DMS79 (cell line): ENCODE results near the gene SLC24A4.

Experiments used
- DNase-seq: peaks from one replicate; lab custom pipeline; 2025; lab: John Stamatoyannopoulos, UW

Gene SLC24A4, protein sequence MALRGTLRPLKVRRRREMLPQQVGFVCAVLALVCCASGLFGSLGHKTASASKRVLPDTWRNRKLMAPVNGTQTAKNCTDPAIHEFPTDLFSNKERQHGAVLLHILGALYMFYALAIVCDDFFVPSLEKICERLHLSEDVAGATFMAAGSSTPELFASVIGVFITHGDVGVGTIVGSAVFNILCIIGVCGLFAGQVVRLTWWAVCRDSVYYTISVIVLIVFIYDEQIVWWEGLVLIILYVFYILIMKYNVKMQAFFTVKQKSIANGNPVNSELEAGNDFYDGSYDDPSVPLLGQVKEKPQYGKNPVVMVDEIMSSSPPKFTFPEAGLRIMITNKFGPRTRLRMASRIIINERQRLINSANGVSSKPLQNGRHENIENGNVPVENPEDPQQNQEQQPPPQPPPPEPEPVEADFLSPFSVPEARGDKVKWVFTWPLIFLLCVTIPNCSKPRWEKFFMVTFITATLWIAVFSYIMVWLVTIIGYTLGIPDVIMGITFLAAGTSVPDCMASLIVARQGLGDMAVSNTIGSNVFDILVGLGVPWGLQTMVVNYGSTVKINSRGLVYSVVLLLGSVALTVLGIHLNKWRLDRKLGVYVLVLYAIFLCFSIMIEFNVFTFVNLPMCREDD

DNA sequence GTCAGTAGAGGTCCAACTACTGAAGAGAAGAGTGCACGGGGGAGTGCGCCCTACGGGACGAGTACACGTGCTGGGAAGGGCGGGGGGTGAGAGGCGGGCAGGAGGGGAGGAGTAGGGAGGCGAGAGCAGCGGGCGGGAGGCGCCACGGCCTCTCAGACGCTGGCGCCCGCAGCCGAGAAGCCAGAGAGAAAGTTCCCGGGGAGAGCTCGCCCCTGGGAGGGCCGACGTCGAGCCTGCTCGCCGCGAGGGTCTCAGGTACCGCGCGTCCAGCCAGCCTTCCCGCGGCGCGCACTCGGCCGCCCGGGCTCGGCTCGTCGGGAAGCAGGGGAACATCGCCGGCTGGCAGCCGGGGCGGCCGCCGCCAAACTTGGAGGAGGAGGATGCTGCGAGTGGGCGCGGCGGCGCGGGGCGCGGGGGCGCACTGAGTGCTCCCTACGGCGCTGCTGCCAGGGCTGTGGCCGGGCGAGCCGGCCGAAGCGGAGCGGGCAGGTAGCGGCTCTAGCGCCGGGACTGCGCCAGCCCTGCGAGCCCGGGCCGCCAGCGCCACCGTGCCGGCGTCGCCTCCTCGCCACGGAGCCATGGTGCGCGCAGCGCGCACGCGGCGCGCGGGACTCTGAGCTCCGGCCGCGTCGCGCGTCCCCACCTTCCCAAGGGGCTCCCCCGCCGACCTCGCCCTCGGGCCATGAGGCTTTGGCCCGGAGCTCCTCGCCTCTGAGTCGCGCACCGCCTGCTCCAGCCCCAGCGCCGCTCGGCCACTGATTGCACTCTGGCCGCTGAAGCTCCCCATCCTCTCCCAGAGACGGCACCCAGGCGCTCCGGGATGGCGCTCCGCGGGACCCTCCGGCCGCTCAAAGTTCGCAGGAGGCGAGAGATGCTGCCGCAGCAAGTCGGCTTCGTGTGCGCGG is at the start of gene SLC24A4:
Gene SLC24A4 (plus strand): TSS at position 155 of the 905 bp plus-strand sequence. CDS start 666 bp downstream, at position 821.
- no peak for DNase-seq

DNA sequence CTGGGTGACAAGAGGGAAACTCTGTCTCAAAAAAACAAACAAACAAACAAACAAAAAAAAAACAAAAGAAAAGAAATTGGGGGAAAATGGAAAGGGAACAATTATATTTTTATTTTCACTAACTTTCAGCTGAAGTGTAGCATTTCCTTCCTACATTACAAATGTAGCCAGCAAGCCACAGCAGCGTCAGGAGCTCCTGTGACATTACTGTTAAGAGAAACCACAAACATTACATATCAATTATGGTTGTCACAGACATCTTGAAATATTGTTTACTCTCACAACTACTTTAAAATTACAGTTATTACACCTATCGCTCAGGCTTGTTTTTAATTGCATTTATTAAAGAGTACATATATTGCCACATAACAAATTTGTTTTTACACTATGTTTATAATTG is 49.8 kb upstream of the SLC24A4 start:
- DNase-seq: no peak

DNA sequence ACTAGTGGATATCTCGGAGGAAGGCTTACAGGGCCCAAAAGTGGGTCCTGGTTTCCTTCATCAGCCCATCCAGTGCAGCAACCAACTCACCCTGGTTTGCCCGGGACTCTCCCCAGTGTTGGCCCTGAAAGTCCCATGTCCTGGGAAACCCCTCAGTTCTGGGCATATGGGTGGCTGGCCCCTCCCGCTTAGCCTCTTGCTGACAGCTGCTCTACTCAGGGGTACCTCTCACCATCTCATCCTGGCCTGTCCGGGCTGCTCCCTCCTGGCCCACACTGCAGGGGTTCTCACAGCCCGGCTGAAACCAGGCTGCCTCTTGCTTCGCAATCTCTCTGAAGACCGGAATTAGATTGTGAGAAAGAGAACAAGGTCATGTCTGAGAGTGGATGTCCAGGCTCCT is 48.9 kb upstream of the SLC24A4 start:
- no peak for DNase-seq

DNA sequence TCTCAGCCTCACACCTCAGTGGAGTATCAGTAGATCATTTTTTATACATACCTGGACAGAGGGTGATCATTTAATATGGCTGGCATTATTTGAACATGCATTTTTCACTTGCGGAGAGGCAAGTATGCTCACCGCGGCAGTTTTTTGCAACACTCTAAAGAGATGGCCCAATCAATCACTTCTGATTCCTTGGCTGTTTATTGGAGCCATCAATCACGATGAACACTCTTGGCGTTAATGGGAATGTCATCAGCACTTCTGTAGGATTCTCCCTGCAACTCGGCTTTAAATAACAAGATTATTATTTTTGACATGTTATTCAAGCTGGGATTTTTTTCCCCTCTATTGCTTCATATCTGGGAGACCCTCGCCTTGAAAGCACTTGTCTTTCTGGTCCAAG is 46.9 kb upstream of the SLC24A4 start:
- DNase-seq: no peak

DNA sequence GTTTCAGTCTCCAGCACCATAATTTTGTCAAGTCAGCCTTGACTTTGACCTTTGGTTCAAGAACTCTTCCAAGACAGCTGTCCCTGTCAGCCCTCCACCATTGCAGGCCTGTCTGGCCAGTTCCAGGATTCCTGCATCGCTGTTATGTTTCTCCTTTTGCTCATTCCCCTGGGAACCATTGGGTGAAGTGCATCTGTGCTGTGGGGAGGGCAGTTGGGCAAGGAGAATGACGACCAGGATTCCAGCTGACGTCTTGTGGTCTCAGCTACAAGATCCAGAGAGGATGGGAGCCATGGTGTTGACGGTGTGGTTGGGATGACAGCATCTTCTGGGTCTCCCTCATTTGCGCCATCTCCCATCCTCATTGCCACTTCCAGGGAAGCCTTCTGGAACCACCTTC is 45.9 kb upstream of the SLC24A4 start:
- DNase-seq: no peak

DNA sequence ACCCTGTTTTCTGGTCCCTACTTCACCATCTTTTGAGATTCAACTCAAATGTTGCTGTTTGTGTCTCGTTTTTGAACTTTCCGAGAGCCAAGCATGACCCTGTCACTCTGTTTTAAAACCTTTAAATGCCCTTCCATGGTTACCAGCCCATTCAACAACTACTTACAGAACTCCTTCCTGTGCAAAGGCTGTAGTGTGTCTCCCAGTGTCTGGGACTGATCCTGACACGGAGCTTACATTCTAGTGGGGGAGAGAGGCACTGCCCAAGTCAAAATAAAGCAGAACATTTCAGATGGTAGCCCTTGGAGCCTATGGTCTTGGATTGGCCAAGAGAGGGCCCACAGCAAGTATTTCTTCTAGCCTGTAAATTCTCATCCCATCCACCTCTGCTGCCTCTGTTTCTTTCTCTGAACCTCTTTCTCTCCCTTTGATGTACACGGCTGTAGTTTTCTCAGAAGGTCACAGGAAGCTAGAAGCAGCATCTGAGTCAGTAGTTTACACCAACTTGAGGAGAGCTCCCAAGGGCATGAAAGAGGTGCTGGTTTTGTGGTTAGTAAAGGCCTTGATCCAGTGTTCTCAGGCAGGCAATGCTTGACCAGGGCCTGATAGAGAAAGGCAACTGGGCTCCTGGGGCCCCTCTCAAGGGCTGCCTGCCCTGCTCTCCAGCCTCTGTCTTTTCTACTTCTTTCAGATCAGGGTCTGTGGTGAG is 42.3 kb upstream of the SLC24A4 start:
- no peak for DNase-seq

DNA sequence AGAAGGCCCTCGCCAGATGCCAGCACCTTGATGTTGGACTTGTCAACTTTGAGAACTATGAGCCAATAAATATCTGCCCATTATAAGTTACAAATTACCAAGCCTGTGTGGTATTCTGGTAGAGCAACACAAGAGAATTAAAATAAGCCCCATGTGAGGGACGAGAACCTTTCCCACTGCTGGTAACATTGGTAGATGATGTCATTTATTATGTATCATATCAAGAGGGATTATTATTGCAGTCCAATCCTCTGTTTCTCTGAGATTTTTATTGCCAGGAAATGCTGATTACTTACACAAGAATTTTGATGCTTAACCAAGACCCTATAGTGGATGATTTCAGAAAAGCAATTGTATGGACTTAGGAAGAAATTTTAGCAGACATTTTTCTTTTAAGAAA is 40.3 kb upstream of the SLC24A4 start:
- DNase-seq: no peak

DNA sequence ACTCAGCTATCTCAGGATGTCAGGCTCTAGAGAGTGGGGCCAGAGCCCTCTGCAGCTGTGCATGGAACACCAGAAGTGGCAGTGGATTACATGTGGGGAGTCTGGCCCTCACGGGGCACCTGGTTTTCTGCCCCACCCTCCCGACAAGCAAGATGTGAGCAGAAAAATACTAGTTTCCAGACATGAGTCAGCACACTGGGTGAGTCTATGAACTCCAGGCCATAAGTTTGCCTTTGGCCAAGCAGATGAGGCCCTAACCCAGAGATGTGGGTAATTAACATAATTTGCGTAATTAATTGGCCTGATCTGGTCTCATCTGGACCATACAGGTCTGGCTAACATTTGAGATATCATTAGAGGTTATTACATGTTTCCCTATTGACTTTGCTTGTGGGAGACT is 37.7 kb upstream of the SLC24A4 start:
- no peak for DNase-seq

DNA sequence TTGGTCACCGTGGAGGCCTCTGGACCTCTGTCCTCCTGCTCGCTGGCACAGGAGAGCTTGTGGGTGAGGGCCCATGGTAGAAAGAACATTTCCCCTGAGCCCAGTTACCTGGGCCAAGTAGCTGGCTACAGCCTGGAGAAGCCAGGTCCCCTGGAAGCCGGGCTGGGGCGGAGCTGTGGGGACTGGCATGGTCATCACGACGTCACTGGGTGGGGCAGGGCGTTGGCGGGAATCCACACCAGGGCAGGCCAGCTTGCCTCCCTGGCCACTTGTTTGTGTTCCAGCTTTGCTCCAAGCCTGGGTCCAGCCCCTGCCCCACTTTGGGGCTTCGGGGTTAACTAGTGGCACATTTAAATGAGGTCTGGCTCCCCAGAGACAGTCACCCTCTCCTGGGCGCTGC is 35.0 kb upstream of the SLC24A4 start:
- no peak for DNase-seq

DNA sequence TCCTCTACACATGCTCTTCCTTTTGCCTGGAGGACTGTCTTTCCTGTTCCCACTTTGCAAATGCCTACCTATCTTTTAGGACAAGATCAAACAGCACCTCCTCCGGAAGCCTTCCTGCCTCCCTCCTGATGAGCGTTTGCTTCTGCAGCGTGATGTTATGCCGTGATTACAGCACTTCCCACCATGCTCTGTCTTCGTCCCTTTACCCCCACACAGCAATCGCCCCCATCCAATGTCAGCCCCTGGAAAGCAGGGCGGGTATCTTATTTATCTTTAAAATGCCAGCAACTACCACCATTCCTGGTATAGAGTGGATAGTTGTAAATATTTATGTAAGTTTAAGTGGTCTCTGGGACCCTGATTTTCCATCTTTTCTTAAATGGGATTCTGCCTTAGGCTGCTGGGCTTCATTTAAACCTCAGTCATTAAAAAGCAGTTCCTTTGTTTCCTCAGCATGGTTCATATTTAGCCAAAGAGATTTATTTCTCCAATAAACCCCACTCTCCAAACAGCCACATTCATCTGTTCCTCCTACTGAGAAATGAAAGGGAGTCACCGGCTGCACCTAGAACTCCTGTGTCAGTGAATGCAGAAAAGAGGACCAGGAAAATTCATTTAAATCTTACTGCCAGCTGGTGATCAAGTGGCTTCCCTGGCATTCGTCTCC is 33.8 kb upstream of the SLC24A4 start:
- no peak for DNase-seq

DNA sequence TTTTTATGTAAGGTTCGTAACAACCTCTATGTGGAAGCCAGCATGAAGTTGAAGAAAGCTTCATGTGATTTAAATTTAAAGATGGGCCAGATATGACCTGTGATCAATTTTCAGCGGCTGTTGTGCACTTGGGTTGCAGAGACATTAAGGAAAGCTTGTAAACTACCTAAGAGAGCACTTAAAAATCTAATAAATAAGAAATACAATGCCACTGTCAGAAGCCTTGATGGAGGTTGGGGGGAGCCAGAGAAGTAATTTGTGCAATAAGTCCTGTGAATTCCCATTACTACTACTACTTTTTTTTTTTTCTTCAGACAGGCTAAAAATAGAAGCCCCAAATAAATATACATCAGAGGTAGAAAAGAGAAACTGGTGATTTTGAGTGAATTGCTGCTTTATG is 30.3 kb upstream of the SLC24A4 start:
- no peak for DNase-seq

DNA sequence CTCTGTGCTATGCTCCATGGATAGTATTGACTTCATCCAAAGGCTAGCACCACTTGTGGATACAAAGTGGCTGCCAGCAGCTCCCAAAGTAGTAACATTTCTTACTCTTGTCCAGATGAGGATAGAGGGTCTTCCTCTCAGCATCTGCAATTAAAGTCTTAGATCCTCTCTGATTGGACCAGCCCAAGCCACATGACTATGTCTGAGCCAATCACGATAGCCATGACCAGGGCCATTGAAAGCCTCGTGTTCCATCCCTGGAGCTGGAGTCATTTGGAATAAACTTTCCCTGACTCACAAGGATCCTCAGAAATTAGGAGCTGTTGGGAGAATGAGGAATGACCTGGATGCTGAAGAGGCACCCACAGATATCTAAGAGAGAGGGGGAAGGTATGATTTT is 28.5 kb upstream of the SLC24A4 start:
- DNase-seq: no peak

DNA sequence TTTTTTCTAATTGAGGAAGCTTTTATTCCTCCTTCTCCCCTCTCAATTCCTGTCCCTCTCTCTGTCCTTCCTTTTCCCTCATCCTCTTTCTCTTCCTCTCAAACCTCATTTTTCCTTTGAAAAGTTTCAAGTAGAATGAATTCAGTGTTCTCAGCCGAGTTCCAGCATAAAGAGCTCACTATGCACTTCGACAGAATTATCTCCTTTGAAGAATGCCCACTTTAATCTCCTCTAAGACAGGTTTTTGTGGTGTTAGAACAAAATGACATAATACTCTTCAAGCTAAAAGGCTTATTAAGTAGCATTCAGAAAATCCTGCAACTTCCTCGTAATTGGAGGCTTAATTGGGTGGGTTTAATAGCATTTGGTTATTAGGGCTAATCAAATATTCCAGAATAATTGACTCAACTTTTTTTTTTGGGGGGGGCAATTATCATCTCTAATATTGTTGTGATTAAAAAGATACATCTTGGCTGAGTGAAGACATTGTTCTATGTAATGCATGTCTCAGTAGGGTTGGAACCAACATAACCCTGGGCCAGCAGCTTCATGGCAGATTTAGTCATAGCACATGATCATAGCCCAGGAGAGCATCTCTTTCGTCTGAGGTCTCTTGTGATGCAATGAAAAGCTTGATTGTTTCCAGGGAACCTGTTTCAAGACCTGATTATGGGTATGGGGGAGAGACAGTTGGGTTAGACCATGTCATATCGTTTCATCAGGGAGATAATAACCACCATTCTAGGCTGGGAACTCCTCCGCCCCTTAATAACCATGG is 25.0 kb upstream of the SLC24A4 start:
- no peak for DNase-seq

DNA sequence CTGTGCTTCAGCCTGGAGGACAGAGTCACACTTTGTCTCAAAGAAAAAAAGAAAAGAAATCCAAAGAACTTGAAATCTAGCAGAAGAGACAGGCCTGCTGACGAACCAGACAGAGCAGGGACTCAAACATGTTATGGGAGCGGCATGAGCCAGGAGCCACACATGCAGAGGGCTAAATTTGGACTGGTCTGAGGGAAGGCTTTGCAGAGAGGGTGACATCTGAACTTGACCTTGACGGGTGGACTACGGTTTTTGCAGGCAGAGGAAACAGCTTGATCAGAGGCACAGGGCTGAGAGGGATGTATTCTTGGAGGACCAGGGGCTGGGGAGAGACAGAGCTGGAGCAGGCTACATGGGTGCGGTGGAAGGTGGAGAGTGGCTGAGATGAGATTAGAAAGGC is 20.5 kb upstream of the SLC24A4 start:
- no peak for DNase-seq

DNA sequence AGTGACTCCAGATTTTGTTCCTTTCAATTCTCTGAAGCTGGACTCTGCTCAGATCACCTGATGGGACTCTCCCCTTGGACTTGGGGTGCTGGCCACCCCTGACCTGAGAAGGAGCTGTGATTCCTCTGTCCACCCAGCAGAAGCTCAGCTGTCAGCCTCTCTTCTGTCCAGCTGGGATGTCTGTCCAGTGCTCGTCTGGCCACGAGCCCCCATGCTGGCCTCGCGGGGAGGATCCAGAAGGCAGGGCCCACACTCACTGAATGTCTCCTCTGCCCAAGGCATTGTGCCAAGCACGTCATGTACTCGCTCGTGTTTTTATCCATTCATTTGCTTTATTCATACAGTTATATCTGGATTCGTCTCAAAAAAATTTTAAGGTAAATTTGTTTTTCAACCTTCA is 14.2 kb upstream of the SLC24A4 start:
- DNase-seq: no peak

DNA sequence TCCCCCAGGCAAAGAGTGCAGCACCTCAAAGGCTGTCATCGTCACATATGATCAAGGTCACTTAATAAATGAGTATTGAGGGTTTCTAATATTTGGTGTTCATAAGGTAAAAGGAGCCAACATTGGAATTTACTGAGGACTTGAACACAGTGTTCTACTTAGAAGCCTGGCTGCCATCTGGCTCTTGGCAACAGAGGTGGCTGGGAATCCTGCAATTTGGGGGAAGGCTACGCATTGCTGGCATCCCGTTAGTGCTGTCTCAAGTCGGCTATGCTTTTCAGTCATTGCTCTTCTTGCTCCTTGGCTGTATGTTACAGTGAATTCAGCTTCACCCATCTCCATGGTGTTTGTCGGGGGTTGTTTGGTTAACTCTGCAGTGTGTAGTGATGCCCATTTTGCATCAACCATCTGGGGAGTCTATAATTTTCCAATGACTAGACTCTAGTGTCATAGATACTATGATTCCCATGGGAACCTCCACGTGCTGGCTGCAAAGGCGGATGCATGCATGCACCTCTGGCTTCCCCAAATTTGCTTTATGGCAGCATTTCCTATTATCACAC is 12.9 kb upstream of the SLC24A4 start:
- DNase-seq: no peak

DNA sequence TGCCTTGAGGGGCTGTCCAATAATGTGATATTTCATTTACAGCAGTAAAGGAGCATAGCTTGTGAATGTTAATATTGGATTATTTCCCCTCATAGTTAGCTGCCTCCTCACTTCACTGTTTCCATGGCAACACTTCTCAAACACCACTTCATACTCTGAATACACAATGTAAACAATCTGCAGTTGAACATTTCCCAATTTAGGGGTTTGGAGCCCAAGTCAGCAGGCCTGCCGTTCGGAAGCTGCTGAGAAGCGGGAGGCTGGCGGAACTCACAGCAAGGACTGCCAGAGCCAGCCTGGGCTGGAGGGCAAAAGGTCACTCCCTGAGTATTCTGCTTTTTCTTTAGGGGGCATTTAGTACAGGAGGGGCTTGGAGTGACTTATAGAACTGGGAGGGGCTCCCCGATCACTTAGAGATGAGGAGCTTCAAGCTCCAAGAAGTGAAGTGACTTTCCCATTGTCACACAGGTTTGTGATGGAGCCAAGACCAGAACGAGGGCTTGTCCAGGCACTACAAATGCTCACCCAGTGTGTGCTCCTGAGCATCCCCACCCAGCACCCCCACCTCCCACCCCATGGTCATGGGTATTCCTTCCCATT is 12.1 kb upstream of the SLC24A4 start:
- no peak for DNase-seq

DNA sequence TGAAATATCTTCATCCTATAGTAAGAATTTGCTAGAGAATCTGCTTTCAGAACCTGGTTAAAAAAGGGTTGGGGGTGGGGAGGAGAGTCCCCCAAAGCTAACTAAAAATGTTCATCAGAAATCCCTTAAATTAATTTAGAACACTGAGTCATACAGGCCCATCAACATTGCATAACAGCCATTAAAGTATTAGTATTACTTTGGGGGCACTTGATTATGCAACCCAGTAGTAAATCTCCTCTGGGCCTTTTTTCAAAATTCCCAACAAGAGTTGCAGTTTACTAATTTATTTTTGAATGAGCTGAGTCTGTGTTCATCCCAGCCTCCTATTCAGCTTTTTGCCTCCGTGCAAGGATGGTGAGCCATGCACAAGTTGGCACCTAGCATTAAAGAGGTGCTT is 8.8 kb upstream of the SLC24A4 start:
- DNase-seq: no peak

DNA sequence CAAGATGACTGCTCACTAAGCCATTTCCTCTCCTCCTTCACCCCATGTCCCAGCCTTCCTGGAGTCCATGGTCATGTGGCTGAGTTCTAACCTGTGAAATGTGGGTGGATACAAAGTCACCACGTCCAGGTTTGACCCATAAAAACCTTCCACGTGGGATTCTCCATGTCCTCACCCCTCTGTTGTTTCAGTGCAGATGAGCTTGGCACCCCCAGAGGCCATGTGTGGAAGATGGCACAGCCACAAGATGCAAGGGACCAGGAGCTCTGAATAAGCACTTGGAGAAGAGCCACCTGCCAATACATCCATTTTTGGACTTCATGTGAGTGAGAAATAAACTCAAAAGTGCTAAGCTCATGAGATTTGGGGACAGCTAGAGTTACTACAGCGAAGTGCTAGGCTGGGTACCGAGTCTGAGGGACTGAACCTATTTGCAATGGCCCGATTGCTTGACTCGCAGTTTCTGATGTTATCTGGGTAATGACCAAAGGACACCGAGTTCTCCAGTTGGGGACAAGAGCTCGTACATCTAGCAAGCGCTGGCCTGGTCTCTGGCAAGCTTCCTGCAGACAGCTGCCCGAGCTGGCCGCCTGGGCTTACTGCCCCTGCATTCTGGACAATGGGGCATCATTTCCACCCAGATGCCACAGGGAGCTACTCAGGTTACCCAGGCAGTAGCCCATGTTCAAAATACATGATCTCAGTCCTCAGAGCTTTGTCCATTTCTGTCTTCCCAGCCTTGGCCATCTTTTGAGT is 7.7 kb upstream of the SLC24A4 start:
- no peak for DNase-seq
